OCI-LY7 (cell line): ENCODE data around the gene CDK6. TPM values are rescaled to one million over a fixed set of nuclear protein-coding genes. Genes with fewer than 3 reads are reported as not detected.

Experiments used
- BruUV-seq: library from RNA; stranded (reverse); fragments of 400-500 nt; replicated peaks from 2 replicates; lab custom pipeline; 2021; lab: Mats Ljungman, UMichigan
- CTCF ChIA-PET: fragments of 300-600 bp; sonication (Branson Sonifier 250); formaldehyde crosslinking; loops from one replicate; lab custom pipeline; 2022; ENCODE audit warnings: antibody characterized with exemption; ENCODE audit not compliant: unreplicated experiment; lab: Charles Lee
- POLR2A ChIA-PET: fragments of 300-600 bp; sonication (Branson Sonifier 250); formaldehyde crosslinking; loops from one replicate; lab custom pipeline; 2022; ENCODE audit warnings: antibody characterized with exemption; lab: Charles Lee
- DNase-seq: peaks from one replicate; pipeline ENCODE4 v3.0.0-alpha.2; 2015; ENCODE audit warnings: low spot score
- H2AFZ ChIP-seq: fragments of 200-600 bp; sonication (generic), shearing (Covaris generic); 2 replicates; pipeline ENCODE4 v1.6.1; 2014; ENCODE audit warnings: mild to moderate bottlenecking, antibody characterized with exemption, low read length, moderate library complexity
- H3K27ac ChIP-seq: fragments of 200-600 bp; sonication (generic); 2 replicates; pipeline ENCODE4 v1.5.1; 2014; ENCODE audit warnings: mixed run types, low read depth, mild to moderate bottlenecking, moderate library complexity, low read length, inconsistent platforms; ENCODE audit not compliant: poor library complexity, severe bottlenecking
- H3K36me3 ChIP-seq: fragments of 200-600 bp; sonication (generic); 2 replicates; pipeline ENCODE4 v1.6.1; 2014; ENCODE audit warnings: mild to moderate bottlenecking, antibody characterized with exemption, low read length, moderate library complexity, mixed read lengths; ENCODE audit not compliant: insufficient read depth
- H3K4me1 ChIP-seq: fragments of 200-600 bp; sonication (generic); 2 replicates; pipeline ENCODE4 v1.5.1; 2014; ENCODE audit warnings: mild to moderate bottlenecking, low read length; ENCODE audit not compliant: insufficient read depth, poor library complexity, severe bottlenecking
- H3K4me2 ChIP-seq: fragments of 200-600 bp; sonication (generic); 2 replicates; pipeline ENCODE4 v1.6.1; 2014; ENCODE audit warnings: mild to moderate bottlenecking, low read length
- H3K4me3 ChIP-seq: fragments of 200-600 bp; sonication (generic); 2 replicates; pipeline ENCODE4 v1.5.1; 2014; ENCODE audit warnings: mild to moderate bottlenecking, low read depth, low read length; ENCODE audit not compliant: poor library complexity, severe bottlenecking
- H3K79me2 ChIP-seq: fragments of 200-600 bp; sonication (generic); 2 replicates; pipeline ENCODE4 v1.6.1; 2016; ENCODE audit warnings: low read depth, mild to moderate bottlenecking, low read length, moderate library complexity, mixed read lengths; ENCODE audit not compliant: insufficient read depth
- H3K9me2 ChIP-seq: fragments of 200-600 bp; sonication (generic); 2 replicates; pipeline ENCODE4 v1.6.1; 2016; ENCODE audit warnings: mild to moderate bottlenecking, low read length, mixed read lengths; ENCODE audit not compliant: insufficient read depth
- H3K9me3 ChIP-seq: fragments of 200-600 bp; sonication (generic); 2 replicates; pipeline ENCODE4 v1.6.1; 2014; ENCODE audit warnings: mild to moderate bottlenecking, mixed run types, low read length, mixed read lengths
- H4K20me1 ChIP-seq: fragments of 200-600 bp; sonication (generic); 2 replicates; pipeline ENCODE4 v1.6.1; 2014; ENCODE audit warnings: mild to moderate bottlenecking, antibody characterized with exemption, low read length, moderate library complexity, mixed read lengths; ENCODE audit not compliant: insufficient read depth
- CTCF ChIP-seq: fragments of 200-600 bp; sonication (generic); conservative IDR thresholded peaks from 2 replicates; pipeline ENCODE4 v1.5.1; 2014; ENCODE audit warnings: mild to moderate bottlenecking, antibody characterized with exemption, low read length, moderate library complexity, mixed read lengths
- EZH2phosphoT487 ChIP-seq: fragments of 200-600 bp; sonication (generic); IDR thresholded peaks from 2 replicates; pipeline ENCODE4 v1.6.1; 2018; ENCODE audit warnings: low read depth, borderline replicate concordance, mild to moderate bottlenecking, mixed run types, antibody characterized with exemption, low read length, moderate library complexity, mixed read lengths
- intact Hi-C: fragments of 100-400 bp; cut with micrococcal nuclease; formaldehyde crosslinking; loops from one replicate; pipeline ENCODE4 v1.10.0; 2022; ENCODE audit not compliant: unreplicated experiment
- total RNA-seq, 2 experiments: library from RNA; depleted of rRNA in 1 of 2; stranded (reverse); fragments of >200 nt in 1 of 2; shearing (Covaris generic) in 1 of 2; gene quantifications; 2 replicates each; pipeline ENCODE4 v1.2.3, GENCODE V29; 2014 to 2022

The CDK6 gene
- total RNA-seq, 2 experiments from 2014 or later: 35.5 to 44.1 TPM

GRCh38 chr7:92657391-92657790, 179.0 kb downstream of the CDK6 start:
- POLR2A ChIA-PET: interaction anchor here (0.6 to 1.1 kb wide), 3 partner anchors 13 to 228 kb away, joined by 3 to 4 read pairs (median 3); no protein-coding TSS in a partner anchor
- Histone ChIP-seq H3K27ac (no peak overlapping the region), H3K4me3 (no peak overlapping the region), H3K9me2 (no peaks in the 10 kb centered on the region), H4K20me1 (no peaks in the 10 kb centered on the region), H3K9me3 (no peaks in the 10 kb centered on the region), H3K79me2 (no peaks in the 10 kb centered on the region), H3K36me3 (peaks cover 7% of the 10 kb centered on the region; the same call in 1 of the 2 replicates), H3K4me2 (no peak overlapping the region), H2AFZ (no peak overlapping the region), H3K4me1 (no peaks in the 10 kb centered on the region)
- TF ChIP-seq EZH2phosphoT487: no peak
- TF ChIP-seq CTCF: no peak
- no TSS peak for BruUV-seq
- intact Hi-C loops: no loop called here
- CTCF ChIA-PET: no interaction called here
- DNase-seq: no peak

GRCh38 chr7:92656121-92656520, 180.3 kb downstream of the CDK6 start:
- ChIA-PET POLR2A (no interaction called here), CTCF (no interaction called here)
- Histone ChIP-seq H3K4me3 (no peak overlapping the region), H4K20me1 (no peaks in the 10 kb centered on the region), H2AFZ (no peak overlapping the region), H3K9me3 (no peaks in the 10 kb centered on the region), H3K36me3 (peaks cover 7% of the 10 kb centered on the region; the same call in 1 of the 2 replicates), H3K4me2 (no peak overlapping the region), H3K27ac (no peak overlapping the region), H3K9me2 (no peaks in the 10 kb centered on the region), H3K79me2 (no peaks in the 10 kb centered on the region), H3K4me1 (no peaks in the 10 kb centered on the region)
- no peak for DNase-seq
- BruUV-seq: no TSS peak
- intact Hi-C loops: no loop called here
- no peak for TF ChIP-seq CTCF
- TF ChIP-seq EZH2phosphoT487: no peak

GRCh38 chr7:92655346-92655884, 181.0 kb downstream of the CDK6 start:
- POLR2A ChIA-PET: no interaction called here

More at GRCh38 chr7:92655346-92655884, 181.0 kb downstream of the CDK6 start:
- CTCF ChIA-PET: no interaction called here
- Histone ChIP-seq H3K9me2 (no peaks in the 10 kb centered on the region), H3K27ac (no peak overlapping the region), H3K4me1 (no peaks in the 10 kb centered on the region), H3K9me3 (no peaks in the 10 kb centered on the region), H3K4me3 (no peak overlapping the region), H2AFZ (no peak overlapping the region), H3K79me2 (no peaks in the 10 kb centered on the region), H3K4me2 (no peak overlapping the region), H3K36me3 (peaks cover 7% of the 10 kb centered on the region; the same call in 1 of the 2 replicates), H4K20me1 (no peaks in the 10 kb centered on the region)
- TF ChIP-seq EZH2phosphoT487: no peak
- TF ChIP-seq CTCF: no peak
- DNase-seq: no peak
- intact Hi-C loops: no loop called here
- BruUV-seq: no TSS peak
